Measurements from ENCODE around the gene KRT6B. TPM values are rescaled to one million over a fixed set of nuclear protein-coding genes. Genes with fewer than 3 reads are reported as not detected.
"Not testable (repeated sequence)": the region's sequence is repeated elsewhere in the genome, so short reads cannot be mapped to it uniquely, and the experiment has no call there.

Gene KRT6B
- total RNA-seq, 1 donor from 2014 or later = not detected

DNA sequence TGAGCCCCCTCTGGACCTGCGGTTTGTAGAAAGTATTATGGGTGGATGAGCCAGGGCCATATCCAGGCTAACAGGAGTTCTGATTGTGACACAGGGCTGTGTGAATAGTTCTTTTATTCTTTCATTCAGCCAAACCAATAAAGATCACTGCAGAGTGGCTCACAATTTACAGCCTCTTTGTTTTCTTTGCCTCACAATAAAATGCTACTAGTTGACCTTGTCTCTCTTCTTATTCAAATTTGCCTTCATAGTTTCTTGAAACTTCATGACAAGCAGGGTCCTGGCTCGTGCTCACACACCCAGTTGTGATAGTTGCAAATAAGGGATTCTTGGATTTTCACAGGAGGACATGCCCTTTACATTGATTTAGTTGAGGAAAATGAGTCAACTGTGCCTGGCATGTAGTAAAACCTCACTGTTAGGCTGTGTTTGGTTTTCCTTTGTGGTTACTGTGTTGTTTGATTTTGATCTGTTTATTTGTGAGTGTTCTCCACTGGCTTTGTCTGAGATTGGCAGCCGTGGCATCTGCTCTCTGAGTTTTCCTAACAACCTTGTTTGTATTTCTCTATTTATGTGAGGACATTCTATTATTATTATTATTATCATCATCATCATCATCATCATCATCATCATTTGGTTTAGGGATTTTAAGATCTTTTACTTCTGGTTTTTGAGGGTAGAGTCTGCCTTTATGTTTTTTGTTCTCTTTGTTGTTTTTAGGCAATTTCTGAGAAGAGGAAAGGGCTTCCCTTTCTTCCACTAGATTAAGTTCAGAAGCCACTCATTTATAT is 2.7 kb upstream of the KRT6B start:
- no peak overlapping the region for H3K4me3 Mint-ChIP-seq (ENCODE audit: low read depth)
- H3K36me3 Mint-ChIP-seq (ENCODE audit: insufficient read depth) = no peaks in the 10 kb centered on the region
- peaks cover 8% of the 10 kb centered on the region for H3K4me1 Mint-ChIP-seq (ENCODE audit: low read depth)
- peaks cover 11% of the 10 kb centered on the region for H3K27me3 Mint-ChIP-seq
- TF ChIP-seq, protein P1, sequence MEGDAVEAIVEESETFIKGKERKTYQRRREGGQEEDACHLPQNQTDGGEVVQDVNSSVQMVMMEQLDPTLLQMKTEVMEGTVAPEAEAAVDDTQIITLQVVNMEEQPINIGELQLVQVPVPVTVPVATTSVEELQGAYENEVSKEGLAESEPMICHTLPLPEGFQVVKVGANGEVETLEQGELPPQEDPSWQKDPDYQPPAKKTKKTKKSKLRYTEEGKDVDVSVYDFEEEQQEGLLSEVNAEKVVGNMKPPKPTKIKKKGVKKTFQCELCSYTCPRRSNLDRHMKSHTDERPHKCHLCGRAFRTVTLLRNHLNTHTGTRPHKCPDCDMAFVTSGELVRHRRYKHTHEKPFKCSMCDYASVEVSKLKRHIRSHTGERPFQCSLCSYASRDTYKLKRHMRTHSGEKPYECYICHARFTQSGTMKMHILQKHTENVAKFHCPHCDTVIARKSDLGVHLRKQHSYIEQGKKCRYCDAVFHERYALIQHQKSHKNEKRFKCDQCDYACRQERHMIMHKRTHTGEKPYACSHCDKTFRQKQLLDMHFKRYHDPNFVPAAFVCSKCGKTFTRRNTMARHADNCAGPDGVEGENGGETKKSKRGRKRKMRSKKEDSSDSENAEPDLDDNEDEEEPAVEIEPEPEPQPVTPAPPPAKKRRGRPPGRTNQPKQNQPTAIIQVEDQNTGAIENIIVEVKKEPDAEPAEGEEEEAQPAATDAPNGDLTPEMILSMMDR (IDR thresholded peaks at IDR 0.05; ENCODE audit: unreplicated experiment) = no peak
- H3K9me3 Mint-ChIP-seq (ENCODE audit: low read depth) = no peaks in the 10 kb centered on the region
- no peak overlapping the region for H3K27ac Mint-ChIP-seq
- DNase-seq (ENCODE audit: low spot score, unreplicated experiment) = no peak

- H3K9me3 Mint-ChIP-seq (ENCODE audit: low read depth) = no peaks in the 10 kb centered on the region
- H3K27ac Mint-ChIP-seq = no peak overlapping the region
- no peak for DNase-seq (ENCODE audit: low spot score, unreplicated experiment)
- peaks cover under 1% of the 10 kb centered on the region for H3K4me1 Mint-ChIP-seq (ENCODE audit: low read depth)
- H3K4me3 Mint-ChIP-seq (ENCODE audit: low read depth) = no peak overlapping the region
- TF ChIP-seq, protein P1 (IDR thresholded peaks at IDR 0.05; ENCODE audit: unreplicated experiment) = no peak
- H3K36me3 Mint-ChIP-seq (ENCODE audit: insufficient read depth) = no peaks in the 10 kb centered on the region
- peaks cover 29% of the 10 kb centered on the region for H3K27me3 Mint-ChIP-seq
Observed at GRCh38 chr12:52448228-52448627, 3.7 kb downstream of the KRT6B start.

DNA sequence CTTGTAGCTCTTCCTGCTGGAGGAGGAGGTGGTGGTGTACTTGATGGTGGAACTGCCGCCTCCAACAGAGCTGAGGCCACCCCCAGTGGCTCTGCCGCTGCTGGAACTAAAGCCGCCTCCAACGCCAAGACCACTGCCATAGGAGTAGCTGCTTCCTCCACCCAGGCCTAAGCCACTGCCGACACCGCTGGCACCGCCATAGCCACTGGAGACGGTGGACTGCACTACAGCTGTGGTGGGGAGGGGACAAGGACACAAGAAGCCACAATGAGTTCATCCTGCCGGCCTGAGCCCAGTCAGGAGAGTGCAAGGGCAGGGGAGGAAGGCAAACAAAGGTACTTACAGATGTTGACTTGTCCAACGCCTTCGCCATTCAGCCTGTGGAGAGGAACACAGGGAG is 4.8 kb downstream of the KRT6B start:
- H3K9me3 Mint-ChIP-seq (ENCODE audit: low read depth); H3K36me3 Mint-ChIP-seq (ENCODE audit: insufficient read depth); H3K4me3 Mint-ChIP-seq (ENCODE audit: low read depth); DNase-seq (ENCODE audit: low spot score, unreplicated experiment); H3K27ac Mint-ChIP-seq; H3K4me1 Mint-ChIP-seq (ENCODE audit: low read depth): not testable (repeated sequence)
- H3K27me3 Mint-ChIP-seq = peaks cover 33% of the 10 kb centered on the region

DNA sequence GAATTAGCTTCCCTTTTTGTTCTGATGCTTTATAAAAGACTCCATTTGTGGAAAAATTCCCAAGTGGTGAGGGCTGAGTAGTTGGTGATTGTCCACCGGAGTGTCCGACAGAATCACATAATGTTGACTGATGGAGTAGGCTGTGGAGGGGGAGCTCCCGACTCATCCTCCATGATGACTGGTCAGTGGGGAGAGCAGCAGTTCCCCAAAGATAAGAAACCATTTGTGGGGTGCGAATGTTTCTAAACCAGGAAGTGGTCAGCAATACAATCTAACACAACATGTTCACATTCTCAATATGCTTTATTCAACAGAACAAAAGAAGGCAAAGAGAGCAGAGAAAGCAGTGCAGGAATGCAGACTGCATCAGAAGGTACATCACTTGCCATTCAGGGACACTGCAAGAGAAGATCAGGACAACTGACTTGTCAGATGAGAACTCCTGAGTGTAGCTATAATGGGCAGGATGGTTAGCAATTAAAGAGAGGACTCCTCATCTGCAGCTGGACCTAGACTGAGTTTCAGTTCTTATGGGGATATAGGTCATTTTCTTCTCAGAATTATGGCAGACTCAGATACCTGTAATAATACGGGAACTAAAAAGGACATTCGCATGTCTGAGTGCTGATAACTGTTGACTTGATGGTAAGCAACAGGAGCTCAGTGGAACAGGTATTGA is 5.4 kb downstream of the KRT6B start:
- no peaks in the 10 kb centered on the region for H3K36me3 Mint-ChIP-seq (ENCODE audit: insufficient read depth)
- no peak overlapping the region for H3K27ac Mint-ChIP-seq

DNA sequence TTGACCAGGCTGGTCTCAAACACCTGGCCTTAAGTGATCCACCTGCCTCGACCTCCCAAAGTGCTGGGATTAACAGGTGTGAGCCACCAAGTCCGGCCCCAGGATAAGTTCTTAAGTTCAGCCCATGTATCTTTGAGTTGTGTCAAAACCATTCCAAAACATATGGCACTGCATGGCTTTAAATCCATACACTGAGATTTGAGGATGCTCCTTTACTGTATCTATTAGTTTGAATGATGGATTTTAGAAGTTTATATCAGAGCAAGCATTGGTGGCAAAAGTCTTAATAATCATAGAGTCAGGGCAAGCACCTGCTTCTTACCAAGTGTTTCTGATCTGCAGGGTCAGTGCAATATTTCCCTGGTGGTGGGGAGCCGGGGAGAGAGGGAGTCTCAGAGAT is 6.1 kb downstream of the KRT6B start:
- no peaks in the 10 kb centered on the region for H3K9me3 Mint-ChIP-seq (ENCODE audit: low read depth)
- no peak overlapping the region for H3K27ac Mint-ChIP-seq
- no peaks in the 10 kb centered on the region for H3K36me3 Mint-ChIP-seq (ENCODE audit: insufficient read depth)
- no peak overlapping the region for H3K4me3 Mint-ChIP-seq (ENCODE audit: low read depth)
- peaks cover 35% of the 10 kb centered on the region for H3K27me3 Mint-ChIP-seq
- TF ChIP-seq, protein P1 (IDR thresholded peaks at IDR 0.05; ENCODE audit: unreplicated experiment) = no peak
- DNase-seq (ENCODE audit: low spot score, unreplicated experiment) = no peak
- peaks cover 6% of the 10 kb centered on the region for H3K4me1 Mint-ChIP-seq (ENCODE audit: low read depth)

More for the DNA sequence above, 5.4 kb downstream of the KRT6B start:
- no peak overlapping the region for H3K4me3 Mint-ChIP-seq (ENCODE audit: low read depth)
- H3K4me1 Mint-ChIP-seq (ENCODE audit: low read depth) = no peaks in the 10 kb centered on the region
- TF ChIP-seq, protein P1 (IDR thresholded peaks at IDR 0.05; ENCODE audit: unreplicated experiment) = no peak
- no peaks in the 10 kb centered on the region for H3K9me3 Mint-ChIP-seq (ENCODE audit: low read depth)
- DNase-seq (ENCODE audit: low spot score, unreplicated experiment) = no peak
- peaks cover 35% of the 10 kb centered on the region for H3K27me3 Mint-ChIP-seq
